ENCODE measurements around the gene PDGFB.

DNA sequence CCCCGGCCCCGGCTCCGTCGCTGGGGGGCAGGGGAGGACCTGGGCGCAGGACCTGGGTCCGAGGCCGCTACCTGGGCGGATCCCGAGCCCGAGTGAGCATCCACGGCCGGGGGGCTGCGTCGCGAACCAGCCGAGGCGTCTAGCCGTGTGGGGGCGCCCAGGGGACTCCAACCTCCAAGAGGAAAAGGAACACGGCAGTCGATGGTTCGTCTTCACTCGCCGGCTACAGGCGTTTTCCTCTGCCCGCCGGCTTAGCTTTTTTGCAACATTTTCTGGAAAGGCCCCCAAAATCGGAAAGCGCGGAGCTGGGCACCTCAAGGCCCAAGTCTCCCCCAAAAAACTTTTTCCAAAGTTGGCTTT is 666 bp downstream of the PDGFB start:
- TF ChIP-seq, protein P1, sequence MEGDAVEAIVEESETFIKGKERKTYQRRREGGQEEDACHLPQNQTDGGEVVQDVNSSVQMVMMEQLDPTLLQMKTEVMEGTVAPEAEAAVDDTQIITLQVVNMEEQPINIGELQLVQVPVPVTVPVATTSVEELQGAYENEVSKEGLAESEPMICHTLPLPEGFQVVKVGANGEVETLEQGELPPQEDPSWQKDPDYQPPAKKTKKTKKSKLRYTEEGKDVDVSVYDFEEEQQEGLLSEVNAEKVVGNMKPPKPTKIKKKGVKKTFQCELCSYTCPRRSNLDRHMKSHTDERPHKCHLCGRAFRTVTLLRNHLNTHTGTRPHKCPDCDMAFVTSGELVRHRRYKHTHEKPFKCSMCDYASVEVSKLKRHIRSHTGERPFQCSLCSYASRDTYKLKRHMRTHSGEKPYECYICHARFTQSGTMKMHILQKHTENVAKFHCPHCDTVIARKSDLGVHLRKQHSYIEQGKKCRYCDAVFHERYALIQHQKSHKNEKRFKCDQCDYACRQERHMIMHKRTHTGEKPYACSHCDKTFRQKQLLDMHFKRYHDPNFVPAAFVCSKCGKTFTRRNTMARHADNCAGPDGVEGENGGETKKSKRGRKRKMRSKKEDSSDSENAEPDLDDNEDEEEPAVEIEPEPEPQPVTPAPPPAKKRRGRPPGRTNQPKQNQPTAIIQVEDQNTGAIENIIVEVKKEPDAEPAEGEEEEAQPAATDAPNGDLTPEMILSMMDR (conservative IDR thresholded peaks at IDR 0.05; ENCODE audit: low read depth in 2 of 2) = 0 out of 4 replicates have a peak, but pooled peaks of 1 of the 2 experiments have one; percentile 7
- TF ChIP-seq JUNB (IDR thresholded peaks at IDR 0.05; ENCODE audit: unreplicated experiment) (no peak), EZH2 (IDR thresholded peaks at IDR 0.05; ENCODE audit: low read depth, unreplicated experiment) (peak; percentile 83), EZH2phosphoT487 (IDR thresholded peaks at IDR 0.05; ENCODE audit: unreplicated experiment) (no peak), POLR2AphosphoS5 (IDR thresholded peaks at IDR 0.05; ENCODE audit: low read depth) (no peak), CREB1 (CRISPR knock-in tag; IDR thresholded peaks at IDR 0.05; ENCODE audit: low read depth) (no peak), ZNF114 (CRISPR knock-in tag; IDR thresholded peaks at IDR 0.05) (no peak), ZNF331 (CRISPR knock-in tag; IDR thresholded peaks at IDR 0.05; ENCODE audit: low read depth) (no peak), STAT1 (IDR thresholded peaks at IDR 0.05; ENCODE audit: unreplicated experiment) (no peak), NANOG (IDR thresholded peaks at IDR 0.05; ENCODE audit: borderline replicate concordance) (no peak)
- TF ChIP-seq, protein P2, sequence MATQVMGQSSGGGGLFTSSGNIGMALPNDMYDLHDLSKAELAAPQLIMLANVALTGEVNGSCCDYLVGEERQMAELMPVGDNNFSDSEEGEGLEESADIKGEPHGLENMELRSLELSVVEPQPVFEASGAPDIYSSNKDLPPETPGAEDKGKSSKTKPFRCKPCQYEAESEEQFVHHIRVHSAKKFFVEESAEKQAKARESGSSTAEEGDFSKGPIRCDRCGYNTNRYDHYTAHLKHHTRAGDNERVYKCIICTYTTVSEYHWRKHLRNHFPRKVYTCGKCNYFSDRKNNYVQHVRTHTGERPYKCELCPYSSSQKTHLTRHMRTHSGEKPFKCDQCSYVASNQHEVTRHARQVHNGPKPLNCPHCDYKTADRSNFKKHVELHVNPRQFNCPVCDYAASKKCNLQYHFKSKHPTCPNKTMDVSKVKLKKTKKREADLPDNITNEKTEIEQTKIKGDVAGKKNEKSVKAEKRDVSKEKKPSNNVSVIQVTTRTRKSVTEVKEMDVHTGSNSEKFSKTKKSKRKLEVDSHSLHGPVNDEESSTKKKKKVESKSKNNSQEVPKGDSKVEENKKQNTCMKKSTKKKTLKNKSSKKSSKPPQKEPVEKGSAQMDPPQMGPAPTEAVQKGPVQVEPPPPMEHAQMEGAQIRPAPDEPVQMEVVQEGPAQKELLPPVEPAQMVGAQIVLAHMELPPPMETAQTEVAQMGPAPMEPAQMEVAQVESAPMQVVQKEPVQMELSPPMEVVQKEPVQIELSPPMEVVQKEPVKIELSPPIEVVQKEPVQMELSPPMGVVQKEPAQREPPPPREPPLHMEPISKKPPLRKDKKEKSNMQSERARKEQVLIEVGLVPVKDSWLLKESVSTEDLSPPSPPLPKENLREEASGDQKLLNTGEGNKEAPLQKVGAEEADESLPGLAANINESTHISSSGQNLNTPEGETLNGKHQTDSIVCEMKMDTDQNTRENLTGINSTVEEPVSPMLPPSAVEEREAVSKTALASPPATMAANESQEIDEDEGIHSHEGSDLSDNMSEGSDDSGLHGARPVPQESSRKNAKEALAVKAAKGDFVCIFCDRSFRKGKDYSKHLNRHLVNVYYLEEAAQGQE (IDR thresholded peaks at IDR 0.05; ENCODE audit: unreplicated experiment) = no peak
- TF ChIP-seq, protein P3, sequence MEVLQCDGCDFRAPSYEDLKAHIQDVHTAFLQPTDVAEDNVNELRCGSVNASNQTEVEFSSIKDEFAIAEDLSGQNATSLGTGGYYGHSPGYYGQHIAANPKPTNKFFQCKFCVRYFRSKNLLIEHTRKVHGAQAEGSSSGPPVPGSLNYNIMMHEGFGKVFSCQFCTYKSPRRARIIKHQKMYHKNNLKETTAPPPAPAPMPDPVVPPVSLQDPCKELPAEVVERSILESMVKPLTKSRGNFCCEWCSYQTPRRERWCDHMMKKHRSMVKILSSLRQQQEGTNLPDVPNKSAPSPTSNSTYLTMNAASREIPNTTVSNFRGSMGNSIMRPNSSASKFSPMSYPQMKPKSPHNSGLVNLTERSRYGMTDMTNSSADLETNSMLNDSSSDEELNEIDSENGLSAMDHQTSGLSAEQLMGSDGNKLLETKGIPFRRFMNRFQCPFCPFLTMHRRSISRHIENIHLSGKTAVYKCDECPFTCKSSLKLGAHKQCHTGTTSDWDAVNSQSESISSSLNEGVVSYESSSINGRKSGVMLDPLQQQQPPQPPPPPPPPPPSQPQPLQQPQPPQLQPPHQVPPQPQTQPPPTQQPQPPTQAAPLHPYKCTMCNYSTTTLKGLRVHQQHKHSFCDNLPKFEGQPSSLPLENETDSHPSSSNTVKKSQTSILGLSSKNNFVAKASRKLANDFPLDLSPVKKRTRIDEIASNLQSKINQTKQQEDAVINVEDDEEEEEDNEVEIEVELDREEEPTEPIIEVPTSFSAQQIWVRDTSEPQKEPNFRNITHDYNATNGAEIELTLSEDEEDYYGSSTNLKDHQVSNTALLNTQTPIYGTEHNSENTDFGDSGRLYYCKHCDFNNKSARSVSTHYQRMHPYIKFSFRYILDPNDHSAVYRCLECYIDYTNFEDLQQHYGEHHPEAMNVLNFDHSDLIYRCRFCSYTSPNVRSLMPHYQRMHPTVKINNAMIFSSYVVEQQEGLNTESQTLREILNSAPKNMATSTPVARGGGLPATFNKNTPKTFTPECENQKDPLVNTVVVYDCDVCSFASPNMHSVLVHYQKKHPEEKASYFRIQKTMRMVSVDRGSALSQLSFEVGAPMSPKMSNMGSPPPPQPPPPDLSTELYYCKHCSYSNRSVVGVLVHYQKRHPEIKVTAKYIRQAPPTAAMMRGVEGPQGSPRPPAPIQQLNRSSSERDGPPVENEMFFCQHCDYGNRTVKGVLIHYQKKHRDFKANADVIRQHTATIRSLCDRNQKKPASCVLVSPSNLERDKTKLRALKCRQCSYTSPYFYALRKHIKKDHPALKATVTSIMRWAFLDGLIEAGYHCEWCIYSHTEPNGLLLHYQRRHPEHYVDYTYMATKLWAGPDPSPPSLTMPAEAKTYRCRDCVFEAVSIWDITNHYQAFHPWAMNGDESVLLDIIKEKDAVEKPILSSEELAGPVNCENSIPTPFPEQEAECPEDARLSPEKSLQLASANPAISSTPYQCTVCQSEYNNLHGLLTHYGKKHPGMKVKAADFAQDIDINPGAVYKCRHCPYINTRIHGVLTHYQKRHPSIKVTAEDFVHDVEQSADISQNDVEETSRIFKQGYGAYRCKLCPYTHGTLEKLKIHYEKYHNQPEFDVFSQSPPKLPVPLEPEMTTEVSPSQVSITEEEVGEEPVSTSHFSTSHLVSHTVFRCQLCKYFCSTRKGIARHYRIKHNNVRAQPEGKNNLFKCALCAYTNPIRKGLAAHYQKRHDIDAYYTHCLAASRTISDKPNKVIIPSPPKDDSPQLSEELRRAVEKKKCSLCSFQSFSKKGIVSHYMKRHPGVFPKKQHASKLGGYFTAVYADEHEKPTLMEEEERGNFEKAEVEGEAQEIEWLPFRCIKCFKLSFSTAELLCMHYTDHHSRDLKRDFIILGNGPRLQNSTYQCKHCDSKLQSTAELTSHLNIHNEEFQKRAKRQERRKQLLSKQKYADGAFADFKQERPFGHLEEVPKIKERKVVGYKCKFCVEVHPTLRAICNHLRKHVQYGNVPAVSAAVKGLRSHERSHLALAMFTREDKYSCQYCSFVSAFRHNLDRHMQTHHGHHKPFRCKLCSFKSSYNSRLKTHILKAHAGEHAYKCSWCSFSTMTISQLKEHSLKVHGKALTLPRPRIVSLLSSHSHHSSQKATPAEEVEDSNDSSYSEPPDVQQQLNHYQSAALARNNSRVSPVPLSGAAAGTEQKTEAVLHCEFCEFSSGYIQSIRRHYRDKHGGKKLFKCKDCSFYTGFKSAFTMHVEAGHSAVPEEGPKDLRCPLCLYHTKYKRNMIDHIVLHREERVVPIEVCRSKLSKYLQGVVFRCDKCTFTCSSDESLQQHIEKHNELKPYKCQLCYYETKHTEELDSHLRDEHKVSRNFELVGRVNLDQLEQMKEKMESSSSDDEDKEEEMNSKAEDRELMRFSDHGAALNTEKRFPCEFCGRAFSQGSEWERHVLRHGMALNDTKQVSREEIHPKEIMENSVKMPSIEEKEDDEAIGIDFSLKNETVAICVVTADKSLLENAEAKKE (CRISPR knock-in tag; IDR thresholded peaks at IDR 0.05) = no peak

Measured in GM23338 (cell line).